ENCODE results near the gene CEACAM1.
A peak's percentile ranks its signal among the peaks of the same experiment; 100 is the strongest.

The CEACAM1 gene

DNA sequence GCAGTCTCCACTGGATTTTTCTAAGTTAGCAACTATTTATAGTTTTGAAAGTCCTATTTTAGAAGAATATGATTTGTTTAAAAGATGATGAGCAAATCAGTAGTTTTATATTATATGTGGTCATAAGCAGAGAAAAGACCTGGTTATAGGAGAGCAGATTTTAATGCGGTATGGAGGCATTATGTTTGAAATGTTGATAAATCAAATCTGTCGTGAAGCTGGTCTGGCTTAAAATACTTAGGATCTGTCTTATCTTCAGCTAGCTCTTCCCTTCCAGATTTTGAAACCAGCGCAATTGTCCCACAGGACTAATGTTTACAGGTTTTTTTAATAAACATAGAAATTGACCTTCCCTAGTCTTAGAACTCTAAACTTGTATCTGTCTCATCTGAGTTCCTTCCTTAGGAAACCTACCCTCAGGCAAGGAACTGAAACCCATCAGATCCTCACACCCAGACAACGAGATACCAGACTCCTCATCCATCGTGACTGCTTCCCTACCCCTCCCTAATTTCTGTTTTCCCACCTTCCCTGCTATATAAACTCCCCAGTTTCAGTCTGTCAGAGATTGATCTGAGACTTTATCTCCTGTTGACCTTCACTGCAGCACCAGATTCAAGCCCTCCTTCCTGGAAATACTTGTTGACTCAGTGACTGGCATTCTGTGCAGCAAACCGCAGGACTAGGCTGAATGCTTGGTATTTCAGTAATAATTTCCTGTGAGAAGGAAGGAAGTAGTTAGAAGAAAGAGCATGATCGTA is 47.8 kb downstream of the CEACAM1 start:
- Histone ChIP-seq H3K4me2 (ENCODE audit: low read length, poor library complexity, severe bottlenecking) (no peak overlapping the region), H2BK12ac (ENCODE audit: low read length in 2 of 2) (no peak overlapping the region), H3K36me3 (ENCODE audit: control insufficient read depth in 1 of 2, insufficient read depth in 2 of 2, low read depth in 1 of 2, low read length in 2 of 2) (no peaks in the 10 kb centered on the region), H3K27me3 (ENCODE audit: control insufficient read depth in 1 of 2, insufficient read depth in 1 of 2, low read length in 2 of 2) (peaks cover 0 to 16% of the 10 kb centered on the region in 2 experiments), H3K18ac (ENCODE audit: low read depth in 1 of 2, low read length in 2 of 2) (no peak overlapping the region), H4K91ac (ENCODE audit: low read length) (no peak overlapping the region), H3K23ac (ENCODE audit: low read length in 2 of 2) (no peak overlapping the region), H3K4me1 (ENCODE audit: control insufficient read depth, insufficient read depth, low read depth, low read length) (no peaks in the 10 kb centered on the region), H3K4me3 (ENCODE audit: insufficient read depth in 1 of 2, low read depth in 1 of 2, low read length in 2 of 2) (peak overlapping the region in 1 of 2 experiments; percentile 1), H3K14ac (ENCODE audit: low read length in 2 of 2) (no peak overlapping the region), H2AK5ac (ENCODE audit: low read length, severe bottlenecking) (no peak overlapping the region), H2BK120ac (ENCODE audit: low read depth, low read length) (no peak overlapping the region), H4K8ac (ENCODE audit: low read length) (no peak overlapping the region), H2BK5ac (ENCODE audit: low read depth, low read length, poor library complexity, severe bottlenecking) (no peak overlapping the region), H2BK15ac (ENCODE audit: low read depth, poor library complexity, severe bottlenecking) (no peak overlapping the region), H3K27ac (ENCODE audit: low read length, poor library complexity, severe bottlenecking) (no peak overlapping the region), H3K9ac (ENCODE audit: low read length) (no peak overlapping the region), H3K79me1 (replicated peaks; ENCODE audit: low read length, poor library complexity, severe bottlenecking) (no peaks in the 10 kb centered on the region), H3K4ac (ENCODE audit: low read depth in 1 of 2, low read length in 2 of 2) (no peak overlapping the region), H3K9me3 (ENCODE audit: control insufficient read depth, low read length) (no peaks in the 10 kb centered on the region), H2AFZ (ENCODE audit: low read depth, low read length) (no peak overlapping the region)
- WGBS, result 62% methylated on average over 5 of the region's 7 CpGs
- peak; percentile 41 for DNase-seq

DNA sequence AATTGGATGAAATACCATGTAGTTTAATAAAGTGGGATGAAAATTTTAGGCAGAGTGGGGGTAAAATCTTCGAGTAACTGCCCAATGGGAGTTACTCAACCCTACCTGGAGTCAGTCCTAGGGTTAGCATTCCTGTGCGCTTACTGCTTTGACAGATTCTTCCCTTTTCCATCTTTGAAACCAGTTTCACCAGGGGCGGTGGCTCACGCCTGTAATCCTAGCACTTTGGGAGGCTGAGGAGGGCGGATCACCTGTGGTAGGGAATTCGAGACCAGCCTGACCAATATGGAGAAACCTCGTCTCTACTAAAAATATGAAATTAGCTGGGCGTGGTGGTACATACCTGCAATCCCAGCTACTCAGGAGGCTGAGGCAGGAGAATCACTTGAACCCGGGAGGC is 48.5 kb downstream of the CEACAM1 start:
- no peak overlapping the region for H2BK5ac ChIP-seq (ENCODE audit: low read depth, low read length, poor library complexity, severe bottlenecking)
- H3K36me3 ChIP-seq (ENCODE audit: control insufficient read depth in 1 of 2, insufficient read depth in 2 of 2, low read depth in 1 of 2, low read length in 2 of 2), result no peaks in the 10 kb centered on the region
- peaks cover 0 to 21% of the 10 kb centered on the region in 2 experiments for H3K27me3 ChIP-seq (ENCODE audit: control insufficient read depth in 1 of 2, insufficient read depth in 1 of 2, low read length in 2 of 2)
- no peak overlapping the region for H3K18ac ChIP-seq (ENCODE audit: low read depth in 1 of 2, low read length in 2 of 2)
- H3K14ac ChIP-seq (ENCODE audit: low read length in 2 of 2), result no peak overlapping the region
- no peaks in the 10 kb centered on the region for H3K79me1 ChIP-seq (replicated peaks; ENCODE audit: low read length, poor library complexity, severe bottlenecking)
- H2AFZ ChIP-seq (ENCODE audit: low read depth, low read length), result no peak overlapping the region
- no peak overlapping the region for H2BK120ac ChIP-seq (ENCODE audit: low read depth, low read length)
- no peaks in the 10 kb centered on the region for H3K4me1 ChIP-seq (ENCODE audit: control insufficient read depth, insufficient read depth, low read depth, low read length)
- H2AK5ac ChIP-seq (ENCODE audit: low read length, severe bottlenecking), result no peak overlapping the region
- H3K4me3 ChIP-seq (ENCODE audit: insufficient read depth in 1 of 2, low read depth in 1 of 2, low read length in 2 of 2), result no peak overlapping the region
- DNase-seq, result no peak
- H3K27ac ChIP-seq (ENCODE audit: low read length, poor library complexity, severe bottlenecking), result no peak overlapping the region
- no peak overlapping the region for H3K4me2 ChIP-seq (ENCODE audit: low read length, poor library complexity, severe bottlenecking)
- no peak overlapping the region for H3K9ac ChIP-seq (ENCODE audit: low read length)
- no peaks in the 10 kb centered on the region for H3K9me3 ChIP-seq (ENCODE audit: control insufficient read depth, low read length)
- no peak overlapping the region for H3K4ac ChIP-seq (ENCODE audit: low read depth in 1 of 2, low read length in 2 of 2)
- H4K91ac ChIP-seq (ENCODE audit: low read length), result no peak overlapping the region
- WGBS, result 87% methylated on average over 9 of the region's 9 CpGs
- no peak overlapping the region for H4K8ac ChIP-seq (ENCODE audit: low read length)
- H3K23ac ChIP-seq (ENCODE audit: low read length in 2 of 2), result no peak overlapping the region
- no peak overlapping the region for H2BK15ac ChIP-seq (ENCODE audit: low read depth, poor library complexity, severe bottlenecking)
- H2BK12ac ChIP-seq (ENCODE audit: low read length in 2 of 2), result no peak overlapping the region

- H2BK120ac ChIP-seq (ENCODE audit: low read depth, low read length), result no peak overlapping the region
- H2AFZ ChIP-seq (ENCODE audit: low read depth, low read length), result no peak overlapping the region
- DNase-seq, result no peak
- no peak overlapping the region for H3K4me3 ChIP-seq (ENCODE audit: insufficient read depth in 1 of 2, low read depth in 1 of 2, low read length in 2 of 2)
- H3K9ac ChIP-seq (ENCODE audit: low read length), result no peak overlapping the region
- H3K14ac ChIP-seq (ENCODE audit: low read length in 2 of 2), result no peak overlapping the region
- H4K8ac ChIP-seq (ENCODE audit: low read length), result no peak overlapping the region
- no peak overlapping the region for H2BK5ac ChIP-seq (ENCODE audit: low read depth, low read length, poor library complexity, severe bottlenecking)
- H4K91ac ChIP-seq (ENCODE audit: low read length), result no peak overlapping the region
- no peak overlapping the region for H3K27ac ChIP-seq (ENCODE audit: low read length, poor library complexity, severe bottlenecking)
- H3K4me1 ChIP-seq (ENCODE audit: control insufficient read depth, insufficient read depth, low read depth, low read length), result no peaks in the 10 kb centered on the region
- no peak overlapping the region for H3K4me2 ChIP-seq (ENCODE audit: low read length, poor library complexity, severe bottlenecking)
- H3K4ac ChIP-seq (ENCODE audit: low read depth in 1 of 2, low read length in 2 of 2), result no peak overlapping the region
- no peak overlapping the region for H3K23ac ChIP-seq (ENCODE audit: low read length in 2 of 2)
- H3K79me1 ChIP-seq (replicated peaks; ENCODE audit: low read length, poor library complexity, severe bottlenecking), result no peaks in the 10 kb centered on the region
- H2BK12ac ChIP-seq (ENCODE audit: low read length in 2 of 2), result no peak overlapping the region
- no peaks in the 10 kb centered on the region for H3K9me3 ChIP-seq (ENCODE audit: control insufficient read depth, low read length)
- peaks cover 0 to 30% of the 10 kb centered on the region in 2 experiments for H3K27me3 ChIP-seq (ENCODE audit: control insufficient read depth in 1 of 2, insufficient read depth in 1 of 2, low read length in 2 of 2)
- no peak overlapping the region for H2AK5ac ChIP-seq (ENCODE audit: low read length, severe bottlenecking)
- no peak overlapping the region for H3K18ac ChIP-seq (ENCODE audit: low read depth in 1 of 2, low read length in 2 of 2)
- WGBS, result 85% methylated on average over 2 of the region's 2 CpGs
- no peaks in the 10 kb centered on the region for H3K36me3 ChIP-seq (ENCODE audit: control insufficient read depth in 1 of 2, insufficient read depth in 2 of 2, low read depth in 1 of 2, low read length in 2 of 2)
- no peak overlapping the region for H2BK15ac ChIP-seq (ENCODE audit: low read depth, poor library complexity, severe bottlenecking)
These were observed 49.4 kb downstream of the CEACAM1 start for GRCh38 chr19:42478765-42479311.

GRCh38 chr19:42477933-42478332 is 50.3 kb downstream of the CEACAM1 start:
- Histone ChIP-seq H3K9me3 (ENCODE audit: control insufficient read depth, low read length) (no peaks in the 10 kb centered on the region), H4K8ac (ENCODE audit: low read length) (no peak overlapping the region), H2BK5ac (ENCODE audit: low read depth, low read length, poor library complexity, severe bottlenecking) (no peak overlapping the region), H3K36me3 (ENCODE audit: control insufficient read depth in 1 of 2, insufficient read depth in 2 of 2, low read depth in 1 of 2, low read length in 2 of 2) (no peaks in the 10 kb centered on the region), H3K18ac (ENCODE audit: low read depth in 1 of 2, low read length in 2 of 2) (no peak overlapping the region), H2BK120ac (ENCODE audit: low read depth, low read length) (no peak overlapping the region), H2AK5ac (ENCODE audit: low read length, severe bottlenecking) (no peak overlapping the region), H3K79me1 (replicated peaks; ENCODE audit: low read length, poor library complexity, severe bottlenecking) (no peaks in the 10 kb centered on the region), H3K4me1 (ENCODE audit: control insufficient read depth, insufficient read depth, low read depth, low read length) (no peaks in the 10 kb centered on the region), H3K14ac (ENCODE audit: low read length in 2 of 2) (no peak overlapping the region), H3K4ac (ENCODE audit: low read depth in 1 of 2, low read length in 2 of 2) (no peak overlapping the region), H2BK15ac (ENCODE audit: low read depth, poor library complexity, severe bottlenecking) (no peak overlapping the region), H3K23ac (ENCODE audit: low read length in 2 of 2) (no peak overlapping the region), H3K27ac (ENCODE audit: low read length, poor library complexity, severe bottlenecking) (no peak overlapping the region), H3K4me3 (ENCODE audit: insufficient read depth in 1 of 2, low read depth in 1 of 2, low read length in 2 of 2) (no peak overlapping the region), H4K91ac (ENCODE audit: low read length) (no peak overlapping the region), H2BK12ac (ENCODE audit: low read length in 2 of 2) (no peak overlapping the region), H3K27me3 (ENCODE audit: control insufficient read depth in 1 of 2, insufficient read depth in 1 of 2, low read length in 2 of 2) (peaks cover 0 to 37% of the 10 kb centered on the region in 2 experiments), H2AFZ (ENCODE audit: low read depth, low read length) (no peak overlapping the region), H3K4me2 (ENCODE audit: low read length, poor library complexity, severe bottlenecking) (no peak overlapping the region), H3K9ac (ENCODE audit: low read length) (no peak overlapping the region)
- 95% methylated on average over 1 of the region's 2 CpGs for WGBS
- DNase-seq, result no peak
